ENCODE results near the gene CISD3.

CISD3 gene

GRCh38 chr17:38751144-38751807 lies 21.1 kb downstream of the CISD3 start:
- TF ChIP-seq CTCF (IDR thresholded peaks at IDR 0.05; ENCODE audit: low read depth, low read length): no peak

DNA sequence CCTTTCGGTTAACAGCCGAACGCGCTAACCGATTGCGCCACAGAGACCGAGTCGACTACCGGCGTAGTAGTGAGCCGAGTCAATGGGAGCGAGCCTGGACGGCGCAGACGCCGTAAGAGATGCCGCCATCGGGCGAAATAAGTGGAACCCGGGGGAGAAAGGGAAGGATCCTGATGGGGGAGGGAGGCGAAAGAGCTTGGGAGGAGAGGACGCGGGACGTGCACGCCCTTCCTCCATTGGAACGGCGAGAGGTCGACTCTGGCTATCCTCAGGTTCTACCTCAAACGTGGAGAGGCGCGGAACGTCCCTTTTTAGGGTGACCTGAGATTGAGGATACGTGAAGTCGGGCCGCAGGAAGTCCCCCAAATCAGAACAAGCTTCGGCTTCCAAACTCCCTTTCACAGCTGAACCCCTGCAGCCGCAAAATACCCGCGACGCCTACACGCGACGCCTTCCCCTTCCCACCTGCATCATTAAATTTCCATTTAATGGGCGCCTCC lies 21.7 kb downstream of the CISD3 start:
- Histone ChIP-seq H3K4me3 (ENCODE audit: low read depth, low read length) (peak overlapping the region; percentile 92), H3K36me3 (peaks cover 35% of the 10 kb centered on the region), H3K9me3 (ENCODE audit: severe bottlenecking) (no peaks in the 10 kb centered on the region), H3K27ac (peak overlapping the region; percentile 75), H3K27me3 (ENCODE audit: insufficient read depth, low read depth, severe bottlenecking) (no peaks in the 10 kb centered on the region)
- DNase-seq: peak; percentile 74
- no peak for TF ChIP-seq CTCF (IDR thresholded peaks at IDR 0.05; ENCODE audit: low read depth, low read length)

More at GRCh38 chr17:38751144-38751807, 21.1 kb downstream of the CISD3 start:
- H3K4me3 ChIP-seq (ENCODE audit: low read depth, low read length): peak overlapping the region; percentile 92
- no peaks in the 10 kb centered on the region for H3K27me3 ChIP-seq (ENCODE audit: insufficient read depth, low read depth, severe bottlenecking)
- peak overlapping the region; percentile 25 for H3K27ac ChIP-seq
- peaks cover 32% of the 10 kb centered on the region for H3K36me3 ChIP-seq
- no peaks in the 10 kb centered on the region for H3K9me3 ChIP-seq (ENCODE audit: severe bottlenecking)
- peak; percentile 43 for DNase-seq

DNA sequence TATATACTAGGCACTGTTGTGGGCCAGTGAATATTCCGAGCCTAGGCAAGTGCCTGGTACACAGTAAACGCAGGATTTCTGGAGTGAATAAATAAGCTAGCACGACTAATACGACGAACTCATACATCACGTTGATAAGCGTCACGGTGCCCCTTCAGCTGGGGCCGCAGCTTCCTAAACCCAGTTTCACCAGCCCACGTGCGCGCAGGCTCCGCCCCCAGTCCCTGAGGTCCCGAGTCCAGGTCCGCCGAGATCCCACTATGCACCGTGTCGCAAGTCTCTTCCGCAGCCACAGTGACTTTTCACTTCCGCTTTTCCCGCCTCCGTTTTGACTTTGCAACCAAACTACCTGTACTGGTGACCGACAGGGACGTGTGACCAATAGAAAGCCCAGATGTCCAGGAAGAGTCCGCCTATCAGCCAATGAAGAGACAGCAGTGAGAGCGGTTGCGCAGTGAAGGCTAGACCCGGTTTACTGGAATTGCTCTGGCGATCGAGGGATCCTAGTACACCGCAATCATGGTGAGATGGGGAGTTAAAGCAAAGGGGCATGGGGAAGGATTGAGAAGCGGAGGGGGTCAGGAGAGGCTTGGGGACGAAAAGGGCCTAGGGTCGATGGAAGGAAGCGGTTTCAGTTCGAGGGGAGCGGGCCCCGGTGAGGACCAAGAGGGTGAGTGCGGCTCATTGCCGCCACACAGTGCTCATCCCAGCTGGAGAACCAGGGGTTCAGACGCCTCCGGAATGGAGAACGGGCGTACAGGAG lies 22.3 kb downstream of the CISD3 start, which contains the start of gene PSMB3:
Gene PSMB3, plus strand, starts transcription at position 434 of the 763 bp plus-strand sequence. Its CDS starts 86 bp downstream, at position 520.
- Histone ChIP-seq H3K27ac (peak within 1 kb of the TSS; percentile 75), H3K4me3 (ENCODE audit: low read depth, low read length) (peak within 1 kb of the TSS; percentile 92)

GRCh38 chr17:38753071-38753506 lies 22.9 kb downstream of the CISD3 start:
- H3K27ac ChIP-seq: peak overlapping the region; percentile 74
- H3K4me3 ChIP-seq (ENCODE audit: low read depth, low read length): peak overlapping the region; percentile 92
- DNase-seq: no peak
- TF ChIP-seq CTCF (IDR thresholded peaks at IDR 0.05; ENCODE audit: low read depth, low read length): no peak
- H3K36me3 ChIP-seq: peaks cover 39% of the 10 kb centered on the region
- H3K9me3 ChIP-seq (ENCODE audit: severe bottlenecking): no peaks in the 10 kb centered on the region
- H3K27me3 ChIP-seq (ENCODE audit: insufficient read depth, low read depth, severe bottlenecking): no peaks in the 10 kb centered on the region

More for the DNA sequence above, 22.3 kb downstream of the CISD3 start, which contains the start of gene PSMB3:
- Histone ChIP-seq H3K27me3 (ENCODE audit: insufficient read depth, low read depth, severe bottlenecking) (no peaks in the 10 kb centered on the region), H3K9me3 (ENCODE audit: severe bottlenecking) (no peaks in the 10 kb centered on the region), H3K36me3 (peaks cover 40% of the 10 kb centered on the region)
- TF ChIP-seq CTCF (IDR thresholded peaks at IDR 0.05; ENCODE audit: low read depth, low read length): no peak
- DNase-seq: peak; percentile 98

DNA sequence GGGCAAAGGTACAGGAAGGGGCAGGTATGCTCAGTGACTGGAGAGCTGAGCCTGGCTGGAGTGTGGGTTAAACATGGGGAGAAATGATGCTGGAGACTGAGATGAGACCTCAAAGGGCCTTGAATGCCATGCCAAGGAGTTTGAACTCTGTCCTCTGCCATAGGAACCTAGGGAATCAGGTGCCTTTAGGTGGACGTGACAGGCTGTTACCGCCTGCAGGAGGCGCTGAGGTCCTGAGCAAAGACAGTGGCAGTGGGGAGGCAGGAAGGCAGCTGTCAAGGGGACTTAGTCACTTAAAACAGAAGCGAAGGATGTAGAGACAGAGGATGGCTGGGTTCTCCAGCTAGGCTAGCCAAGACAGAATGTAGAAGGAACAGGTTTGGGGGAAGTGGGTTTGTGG lies 31.5 kb downstream of the CISD3 start:
- peak; percentile 79 for DNase-seq
- TF ChIP-seq CTCF (IDR thresholded peaks at IDR 0.05; ENCODE audit: low read depth, low read length): peak; percentile 81
- H3K27me3 ChIP-seq (ENCODE audit: insufficient read depth, low read depth, severe bottlenecking): no peaks in the 10 kb centered on the region
- H3K9me3 ChIP-seq (ENCODE audit: severe bottlenecking): no peaks in the 10 kb centered on the region
- H3K4me3 ChIP-seq (ENCODE audit: low read depth, low read length): no peak overlapping the region
- H3K36me3 ChIP-seq: peaks cover 71% of the 10 kb centered on the region
- no peak overlapping the region for H3K27ac ChIP-seq

Measured in WERI-Rb-1 (cell line).